NOMO-1 treated with DMSO at 0.1 percent for 48 hours (cell line): ENCODE data around the gene FRZB.
"Not testable (repeated sequence)": the region's sequence is repeated elsewhere in the genome, so short reads cannot be mapped to it uniquely, and the experiment has no call there.

Experiments
- DNase-seq: peaks from one replicate; lab custom pipeline; 2025; ENCODE audit not compliant: unreplicated experiment; lab: John Stamatoyannopoulos, UW

The FRZB gene

GRCh38 chr2:182866461-182867406 lies at the start of gene FRZB:
Gene FRZB (minus strand): TSS chr2:182866637. CDS start chr2:182866552, 85 bp downstream.
- DNase-seq, result no peak

- no peak for DNase-seq
These were observed 49.2 kb upstream of the FRZB start for GRCh38 chr2:182915369-182916326.

- DNase-seq, result no peak
These were observed 48.4 kb upstream of the FRZB start for GRCh38 chr2:182914852-182915251.

- DNase-seq, result no peak
These were observed 46.6 kb upstream of the FRZB start for GRCh38 chr2:182913064-182913463.

- DNase-seq, result no peak
These were observed 46.1 kb upstream of the FRZB start for GRCh38 chr2:182912518-182912915.

GRCh38 chr2:182911813-182912517 lies 45.5 kb upstream of the FRZB start:
- DNase-seq, result no peak

GRCh38 chr2:182910965-182911364 lies 44.5 kb upstream of the FRZB start:
- no peak for DNase-seq

- DNase-seq, result no peak
These were observed 40.8 kb upstream of the FRZB start for GRCh38 chr2:182907081-182907830.

- DNase-seq, result no peak
These were observed 40.0 kb upstream of the FRZB start for GRCh38 chr2:182906454-182906853.

- no peak for DNase-seq
These were observed 38.4 kb upstream of the FRZB start for GRCh38 chr2:182904844-182905243.

- no peak for DNase-seq
These were observed 37.1 kb upstream of the FRZB start for GRCh38 chr2:182903566-182903965.

GRCh38 chr2:182901748-182902147 lies 35.3 kb upstream of the FRZB start:
- no peak for DNase-seq

- DNase-seq, result no peak
These were observed 32.3 kb upstream of the FRZB start for GRCh38 chr2:182898718-182899117.

- DNase-seq, result no peak
These were observed 30.7 kb upstream of the FRZB start for GRCh38 chr2:182897137-182897536.

- DNase-seq, result no peak
These were observed 29.4 kb upstream of the FRZB start for GRCh38 chr2:182895798-182896197.

- DNase-seq, result no peak
These were observed 28.7 kb upstream of the FRZB start for GRCh38 chr2:182895169-182895568.

- DNase-seq, result no peak
These were observed 27.7 kb upstream of the FRZB start for GRCh38 chr2:182894174-182894573.

- no peak for DNase-seq
These were observed 27.2 kb upstream of the FRZB start for GRCh38 chr2:182893666-182894065.

GRCh38 chr2:182893035-182893434 lies 26.6 kb upstream of the FRZB start:
- not testable (repeated sequence) for DNase-seq

GRCh38 chr2:182891611-182892010 lies 25.2 kb upstream of the FRZB start:
- no peak for DNase-seq
